K562 (cell line): Measurements from ENCODE around the gene SLC12A1. TPM values are rescaled to one million over a fixed set of nuclear protein-coding genes. Genes with fewer than 3 reads are reported as not detected.

Source experiments
- ATAC-seq: fragments of 200-7000 bp; cut with Tn5 transposase; 3 replicates; pipeline ENCODE4 v1.9.1; 2020; ENCODE audit warnings: moderate library complexity
- BruUV-seq: library from RNA; stranded (reverse); fragments of 400-500 nt; replicated peaks from 2 replicates; lab custom pipeline; 2021; lab: Mats Ljungman, UMichigan
- CTCF ChIA-PET: fragments of 300-600 bp; formaldehyde crosslinking; extraction: SDS; loops from one replicate; lab custom pipeline; 2021; ENCODE audit warnings: low intra/inter-chr PET ratio; lab: Yijun Ruan, JAX
- POLR2A ChIA-PET: fragments of 300-600, 350-650 bp; sonication (Branson Sonifier 250); formaldehyde crosslinking; extraction: SDS; loops from one replicate; lab custom pipeline; 2021; ENCODE audit warnings: antibody characterized with exemption, inconsistent platforms; lab: Yijun Ruan, JAX
- DNase-seq, 4 experiments: peaks; one replicate each; pipeline versions ENCODE4 v3.0.0 to v3.0.0-alpha.2; 2011 to 2018; ENCODE audit warnings: low spot score in 3 of 4, mixed read lengths in 3 of 4; ENCODE audit errors: extremely low read depth in 1 of 4
- FAIRE-seq: peaks from 2 replicates; lab custom pipeline; 2011; peaks lifted over from hg19 to GRCh38; lab: Jason Lieb, UNC
- H2AFZ ChIP-seq: 2 replicates; pipeline ENCODE4 v1.6.0; 2011; ENCODE audit warnings: low read depth, low read length, control low read depth, inconsistent platforms
- H3K27ac ChIP-seq: fragments of 200-600 bp; 3 replicates; pipeline ENCODE4 v1.8.0; 2011; ENCODE audit warnings: low read depth, mild to moderate bottlenecking, control low read depth, inconsistent platforms, low read length, moderate library complexity, mixed read lengths; ENCODE audit errors: extremely low read depth
- H3K27me3 ChIP-seq, 2 experiments: fragments of 300-600 bp in 1 of 2; 2 replicates in 1 of 2; 3 replicates in 1 of 2; pipeline versions ENCODE4 v1.6.0 to v1.8.0; 2011; ENCODE audit warnings: inconsistent platforms in 2 of 2, low read length in 2 of 2, mild to moderate bottlenecking in 1 of 2, mixed read lengths in 1 of 2, moderate library complexity in 1 of 2; ENCODE audit not compliant: control insufficient read depth in 2 of 2, insufficient read depth in 2 of 2
- H3K36me3 ChIP-seq: fragments of 300-600 bp; 3 replicates; pipeline ENCODE4 v1.8.0; 2011; ENCODE audit warnings: mild to moderate bottlenecking, low read length, inconsistent platforms; ENCODE audit not compliant: control insufficient read depth, insufficient read depth
- H3K4me1 ChIP-seq, 2 experiments: fragments of 200-600 bp in 1 of 2; replicated peaks in 1 of 2; 2 replicates in 1 of 2; 3 replicates in 1 of 2; pipeline versions ENCODE4 v1.5.1 to v1.8.0; 2011; ENCODE audit warnings: inconsistent platforms in 2 of 2, low read length in 2 of 2, mild to moderate bottlenecking in 1 of 2, mixed read lengths in 1 of 2, moderate library complexity in 1 of 2; ENCODE audit not compliant: control insufficient read depth in 2 of 2, insufficient read depth in 2 of 2
- H3K4me2 ChIP-seq: 2 replicates; pipeline ENCODE4 v1.6.1; 2011; ENCODE audit warnings: low read length, control low read depth, inconsistent platforms, mixed read lengths; ENCODE audit not compliant: insufficient read depth
- H3K4me3 ChIP-seq: fragments of 200-600 bp; sonication (generic), shearing (Covaris generic); 2 replicates; pipeline ENCODE4 v1.5.1; 2016; ENCODE audit warnings: control low read depth, inconsistent platforms
- H3K79me2 ChIP-seq: fragments of 200-600 bp; 3 replicates; pipeline ENCODE4 v1.8.0; 2011; ENCODE audit warnings: low read length, inconsistent platforms; ENCODE audit not compliant: control insufficient read depth, insufficient read depth
- H3K9ac ChIP-seq, 2 experiments: 2 replicates each; pipeline versions ENCODE4 v1.6.0 to v1.6.1; 2011; ENCODE audit warnings: low read depth in 2 of 2, low read length in 2 of 2, control low read depth in 1 of 2, inconsistent platforms in 1 of 2, mild to moderate bottlenecking in 1 of 2, mixed read lengths in 1 of 2; ENCODE audit not compliant: insufficient read depth in 1 of 2
- H3K9me1 ChIP-seq: one replicate; pipeline ENCODE4 v1.6.0; 2011; ENCODE audit warnings: inconsistent platforms, mild to moderate bottlenecking, low read length, moderate library complexity; ENCODE audit not compliant: control insufficient read depth, insufficient read depth
- H3K9me3 ChIP-seq: replicated peaks from 2 replicates; pipeline ENCODE4 v1.5.1; 2011; ENCODE audit warnings: low read depth, low read length, inconsistent platforms; ENCODE audit not compliant: control insufficient read depth, insufficient read depth
- H4K20me1 ChIP-seq: replicated peaks from 2 replicates; pipeline ENCODE4 v1.6.1; 2011; ENCODE audit warnings: low read length, inconsistent platforms, mixed read lengths; ENCODE audit not compliant: control insufficient read depth, insufficient read depth
- CBX2 ChIP-seq: fragments of 200-600 bp; sonication (generic); IDR thresholded peaks from one replicate; pipeline ENCODE4 v1.6.1; 2012; ENCODE audit warnings: mild to moderate bottlenecking, low read length, inconsistent platforms; ENCODE audit not compliant: insufficient read depth, poor library complexity, severe bottlenecking
- MCM2 ChIP-seq: fragments of 450-650 bp; IDR thresholded peaks from 2 replicates; pipeline ENCODE4 v1.6.1; 2017; ENCODE audit warnings: low read depth, mild to moderate bottlenecking
- MEIS2 ChIP-seq: fragments of 450-650 bp; IDR thresholded peaks from 2 replicates; pipeline ENCODE4 v1.6.1; 2014; ENCODE audit warnings: mild to moderate bottlenecking; ENCODE audit not compliant: partially characterized antibody
- TSC22D4 ChIP-seq: fragments of 450-650 bp; IDR thresholded peaks from 2 replicates; pipeline ENCODE4 v1.6.1; 2016; ENCODE audit warnings: missing genetic modification characterization, missing biosample characterization, control low read depth
- ZNF589 ChIP-seq: fragments of 200-800 bp; sonication (Bioruptor generic); IDR thresholded peaks from 2 replicates; pipeline ENCODE4 v1.6.1; 2016; ENCODE audit warnings: low read depth, missing genetic modification characterization, missing compliant biosample characterization
- WGBS: fragments of 100-300 bp; shearing (Covaris generic); methylation state at CpG from one replicate; pipeline ENCODE4 v1.1.6; 2016; ENCODE audit warnings: low coverage, mixed read lengths; ENCODE audit not compliant: insufficient coverage; ENCODE audit errors: missing lambda C conversion rate; 5-methylcytosine and 5-hydroxymethylcytosine counted together
- in situ Hi-C: fragments of 300-500 bp; cut with MboI; formaldehyde crosslinking; loops from 4 replicates; pipeline ENCODE4 v1.15.0; 2018; ENCODE audit warnings: inconsistent platforms, mixed read lengths
- intact Hi-C: fragments of 100-400 bp; cut with micrococcal nuclease; formaldehyde crosslinking; loops from 2 replicates; pipeline ENCODE4 v1.14.2; 2022
- polyA plus RNA-seq, 8 experiments: library from polyadenylated mRNA; depleted of rRNA in 4 of 8; stranded (reverse) in 5 of 8; unstranded in 3 of 8; fragments of >200 nt; fragmentation: Nextera tagmentation in 2 of 8; fragmentation: Illumina TruSeq in 1 of 8; extraction: Ambion mirVana in 2 of 8; extraction: Trizol in 1 of 8; gene quantifications; 2 replicates each; pipeline versions ENCODE4 v1.2.1 to v1.2.3, GENCODE V29; 2011 to 2014; ENCODE audit warnings: inconsistent platforms in 1 of 8, missing spikeins in 1 of 8
- total RNA-seq, 7 experiments: library from RNA; depleted of rRNA in 6 of 7; stranded (reverse); fragments of >200 nt in 6 of 7; fragmentation: Illumina TruSeq in 2 of 7; extraction: Trizol in 2 of 7; gene quantifications; 2 replicates each; pipeline versions ENCODE4 v1.2.1 to v1.2.3, GENCODE V29; 2011 to 2021; ENCODE audit warnings: low replicate concordance in 1 of 7
- TF ChIP-seq, protein P1 (sequence below): sonication (generic); formaldehyde crosslinking; IDR thresholded peaks from 2 replicates; pipeline ENCODE4 v1.8.0; 2022; ENCODE audit warnings: missing genetic modification reagents, mild to moderate bottlenecking, borderline replicate concordance
- TF ChIP-seq, protein P2 (sequence below): fragments of 450-650 bp; formaldehyde crosslinking; IDR thresholded peaks from 2 replicates; pipeline ENCODE4 v1.4.0; 2020; ENCODE audit warnings: mild to moderate bottlenecking, moderate library complexity
- TF ChIP-seq, protein P3 (sequence below): fragments of 250-450 bp; sonication (Bioruptor Pico); IDR thresholded peaks from 2 replicates; pipeline ENCODE4 v1.4.0; 2020; ENCODE audit warnings: mild to moderate bottlenecking, moderate library complexity

The SLC12A1 gene
- total and polyA plus RNA-seq, 9 of the 15 experiments (the other 6 are each of a cell fraction or from before 2014, with no cell fraction given): not detected

DNA sequence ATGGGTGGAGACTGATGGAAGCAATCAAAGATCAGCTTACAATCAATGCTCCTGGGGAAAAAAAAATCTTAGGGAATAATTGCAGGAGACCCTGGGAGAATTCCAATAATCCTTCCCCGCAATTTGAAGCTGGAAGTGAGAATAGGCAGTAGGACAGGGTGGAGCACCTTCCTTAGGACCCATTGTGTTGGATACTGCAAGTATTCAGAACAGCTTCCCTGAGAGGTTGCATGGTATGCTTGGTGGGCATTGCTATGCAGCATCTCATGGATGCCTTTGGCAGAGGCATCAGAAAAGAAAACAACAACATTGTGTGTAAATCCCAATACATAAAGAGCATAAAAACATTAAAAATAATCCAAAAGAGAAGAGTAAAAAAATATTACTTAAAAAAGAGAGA is 100.5 kb downstream of the SLC12A1 start:
- H3K4me1 ChIP-seq: no peaks in the 10 kb centered on the region
- H3K4me3 ChIP-seq: no peak overlapping the region
- no peak overlapping the region for H3K9ac ChIP-seq
- H3K79me2 ChIP-seq: no peaks in the 10 kb centered on the region
- DNase-seq: no peak
- no peak overlapping the region for H3K4me2 ChIP-seq
- ATAC-seq: no peak
- no peaks in the 10 kb centered on the region for H4K20me1 ChIP-seq
- ChIA-PET CTCF (no interaction called here), POLR2A (interaction anchor here (1.2 kb wide), 1 partner anchor 16 kb away, joined by 3 read pairs; no protein-coding TSS in a partner anchor)
- peaks cover 0 to under 1% of the 10 kb centered on the region in 2 experiments; a peak in 2 of 5 replicates for H3K27me3 ChIP-seq
- no peak for FAIRE-seq
- 0% methylated on average over 1 of the region's 1 CpG for WGBS
- H3K9me3 ChIP-seq: no peaks in the 10 kb centered on the region
- BruUV-seq: no TSS peak
- intact Hi-C loops (no loop called here), in situ Hi-C loops (no loop called here)
- H2AFZ ChIP-seq: no peak overlapping the region
- H3K36me3 ChIP-seq: no peaks in the 10 kb centered on the region
- no peak overlapping the region for H3K27ac ChIP-seq
- no peaks in the 10 kb centered on the region for H3K9me1 ChIP-seq
- no peak for TF ChIP-seq MEIS2
- TF ChIP-seq, protein P1, sequence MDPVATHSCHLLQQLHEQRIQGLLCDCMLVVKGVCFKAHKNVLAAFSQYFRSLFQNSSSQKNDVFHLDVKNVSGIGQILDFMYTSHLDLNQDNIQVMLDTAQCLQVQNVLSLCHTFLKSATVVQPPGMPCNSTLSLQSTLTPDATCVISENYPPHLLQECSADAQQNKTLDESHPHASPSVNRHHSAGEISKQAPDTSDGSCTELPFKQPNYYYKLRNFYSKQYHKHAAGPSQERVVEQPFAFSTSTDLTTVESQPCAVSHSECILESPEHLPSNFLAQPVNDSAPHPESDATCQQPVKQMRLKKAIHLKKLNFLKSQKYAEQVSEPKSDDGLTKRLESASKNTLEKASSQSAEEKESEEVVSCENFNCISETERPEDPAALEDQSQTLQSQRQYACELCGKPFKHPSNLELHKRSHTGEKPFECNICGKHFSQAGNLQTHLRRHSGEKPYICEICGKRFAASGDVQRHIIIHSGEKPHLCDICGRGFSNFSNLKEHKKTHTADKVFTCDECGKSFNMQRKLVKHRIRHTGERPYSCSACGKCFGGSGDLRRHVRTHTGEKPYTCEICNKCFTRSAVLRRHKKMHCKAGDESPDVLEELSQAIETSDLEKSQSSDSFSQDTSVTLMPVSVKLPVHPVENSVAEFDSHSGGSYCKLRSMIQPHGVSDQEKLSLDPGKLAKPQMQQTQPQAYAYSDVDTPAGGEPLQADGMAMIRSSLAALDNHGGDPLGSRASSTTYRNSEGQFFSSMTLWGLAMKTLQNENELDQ (CRISPR knock-in tag): no peak
- TF ChIP-seq ZNF589: no peak
- TF ChIP-seq, protein P2, sequence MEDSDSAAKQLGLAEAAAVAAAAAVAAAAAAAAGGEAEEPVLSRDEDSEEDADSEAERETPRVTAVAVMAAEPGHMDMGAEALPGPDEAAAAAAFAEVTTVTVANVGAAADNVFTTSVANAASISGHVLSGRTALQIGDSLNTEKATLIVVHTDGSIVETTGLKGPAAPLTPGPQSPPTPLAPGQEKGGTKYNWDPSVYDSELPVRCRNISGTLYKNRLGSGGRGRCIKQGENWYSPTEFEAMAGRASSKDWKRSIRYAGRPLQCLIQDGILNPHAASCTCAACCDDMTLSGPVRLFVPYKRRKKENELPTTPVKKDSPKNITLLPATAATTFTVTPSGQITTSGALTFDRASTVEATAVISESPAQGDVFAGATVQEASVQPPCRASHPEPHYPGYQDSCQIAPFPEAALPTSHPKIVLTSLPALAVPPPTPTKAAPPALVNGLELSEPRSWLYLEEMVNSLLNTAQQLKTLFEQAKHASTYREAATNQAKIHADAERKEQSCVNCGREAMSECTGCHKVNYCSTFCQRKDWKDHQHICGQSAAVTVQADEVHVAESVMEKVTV: no peak
- TF ChIP-seq TSC22D4: no peak
- TF ChIP-seq, protein P3, sequence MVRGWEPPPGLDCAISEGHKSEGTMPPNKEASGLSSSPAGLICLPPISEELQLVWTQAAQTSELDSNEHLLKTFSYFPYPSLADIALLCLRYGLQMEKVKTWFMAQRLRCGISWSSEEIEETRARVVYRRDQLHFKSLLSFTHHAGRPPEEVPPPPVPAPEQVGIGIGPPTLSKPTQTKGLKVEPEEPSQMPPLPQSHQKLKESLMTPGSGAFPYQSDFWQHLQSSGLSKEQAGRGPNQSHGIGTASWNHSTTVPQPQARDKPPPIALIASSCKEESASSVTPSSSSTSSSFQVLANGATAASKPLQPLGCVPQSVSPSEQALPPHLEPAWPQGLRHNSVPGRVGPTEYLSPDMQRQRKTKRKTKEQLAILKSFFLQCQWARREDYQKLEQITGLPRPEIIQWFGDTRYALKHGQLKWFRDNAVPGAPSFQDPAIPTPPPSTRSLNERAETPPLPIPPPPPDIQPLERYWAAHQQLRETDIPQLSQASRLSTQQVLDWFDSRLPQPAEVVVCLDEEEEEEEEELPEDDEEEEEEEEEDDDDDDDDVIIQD (CRISPR knock-in tag): no peak
- TF ChIP-seq MCM2: no peak
- TF ChIP-seq CBX2: no peak
